OCI-LY1 (cell line): ENCODE data around the gene NSRP1.
"Not testable (repeated sequence)": the region's sequence is repeated elsewhere in the genome, so short reads cannot be mapped to it uniquely, and the experiment has no call there.

Source experiments
- H2AFZ ChIP-seq: fragments of 200-600 bp; sonication (generic), shearing (Covaris generic); 2 replicates; pipeline ENCODE4 v1.6.0; 2014; ENCODE audit warnings: antibody characterized with exemption, mild to moderate bottlenecking, low read length
- H3F3A ChIP-seq: fragments of 200-600 bp; sonication (generic), shearing (Covaris generic); 2 replicates; pipeline ENCODE4 v1.6.0; 2014; ENCODE audit warnings: mild to moderate bottlenecking, antibody characterized with exemption, low read length, moderate library complexity; ENCODE audit not compliant: insufficient read depth
- H3K27ac ChIP-seq: fragments of 200-600 bp; sonication (generic); 2 replicates; pipeline ENCODE4 v1.5.1; 2014; ENCODE audit warnings: low read length, mixed run types, mild to moderate bottlenecking, low read depth; ENCODE audit not compliant: poor library complexity, severe bottlenecking
- H3K27me3 ChIP-seq: fragments of 200-600 bp; sonication (generic); 2 replicates; pipeline ENCODE4 v1.6.0; 2014; ENCODE audit warnings: antibody characterized with exemption, mild to moderate bottlenecking, low read length, moderate library complexity; ENCODE audit not compliant: insufficient read depth
- H3K36me3 ChIP-seq: fragments of 200-600 bp; sonication (generic); 2 replicates; pipeline ENCODE4 v1.6.1; 2014; ENCODE audit warnings: mild to moderate bottlenecking, antibody characterized with exemption, low read length, moderate library complexity, mixed read lengths; ENCODE audit not compliant: insufficient read depth
- H3K4me1 ChIP-seq: fragments of 200-600 bp; sonication (generic); 2 replicates; pipeline ENCODE4 v1.5.1; 2014; ENCODE audit warnings: mild to moderate bottlenecking, low read length, moderate library complexity; ENCODE audit not compliant: insufficient read depth, severe bottlenecking
- H3K4me2 ChIP-seq: fragments of 200-600 bp; sonication (generic), shearing (Covaris generic); 2 replicates; pipeline ENCODE4 v1.6.1; 2014; ENCODE audit warnings: low read length
- H3K4me3 ChIP-seq: fragments of 200-600 bp; sonication (generic); 2 replicates; pipeline ENCODE4 v1.5.1; 2014; ENCODE audit warnings: low read length, low read depth, mild to moderate bottlenecking, mixed read lengths; ENCODE audit not compliant: poor library complexity, severe bottlenecking
- H3K79me2 ChIP-seq: fragments of 200-600 bp; shearing (Covaris generic); 2 replicates; pipeline ENCODE4 v1.6.1; 2016; ENCODE audit warnings: mixed run types, low read length, mixed read lengths; ENCODE audit not compliant: insufficient read depth
- H3K9ac ChIP-seq: fragments of 200-600 bp; sonication (generic), shearing (Covaris generic); 2 replicates; pipeline ENCODE4 v1.6.1; 2014; ENCODE audit warnings: mild to moderate bottlenecking, low read length, mixed read lengths
- H3K9me2 ChIP-seq: fragments of 200-600 bp; sonication (generic), shearing (Covaris generic); 2 replicates; pipeline ENCODE4 v1.6.1; 2014; ENCODE audit warnings: low read depth, mild to moderate bottlenecking, low read length, mixed read lengths
- H3K9me3 ChIP-seq: fragments of 200-600 bp; shearing (Covaris generic); 2 replicates; pipeline ENCODE4 v1.6.1; 2014; ENCODE audit warnings: low read length, mixed read lengths
- H4K20me1 ChIP-seq: fragments of 200-600 bp; sonication (generic), shearing (Covaris generic); 2 replicates; pipeline ENCODE4 v1.6.0; 2016; ENCODE audit warnings: mild to moderate bottlenecking, low read length; ENCODE audit not compliant: insufficient read depth
- EZH2 ChIP-seq: fragments of 200-600 bp; sonication (generic), shearing (Covaris generic); IDR thresholded peaks from 2 replicates; pipeline ENCODE4 v1.8.0; 2017; ENCODE audit warnings: borderline replicate concordance, mixed run types, mild to moderate bottlenecking, antibody characterized with exemption, low read length, moderate library complexity, mixed read lengths
- TF ChIP-seq, protein P1 (sequence below): fragments of 200-600 bp; sonication (generic), shearing (Covaris generic); IDR thresholded peaks from 2 replicates; pipeline ENCODE4 v1.5.1; 2017; ENCODE audit warnings: mild to moderate bottlenecking, antibody characterized with exemption, low read length, moderate library complexity, mixed read lengths

Gene NSRP1

GRCh38 chr17:30229012-30229411 is 112.4 kb downstream of the NSRP1 start:
- Histone ChIP-seq H3K27ac (no peak overlapping the region), H3K9me2 (no peaks in the 10 kb centered on the region), H3K4me2 (no peak overlapping the region), H3K36me3 (no peaks in the 10 kb centered on the region), H3K4me3 (no peak overlapping the region), H2AFZ (no peak overlapping the region), H3K9me3 (no peaks in the 10 kb centered on the region), H3K27me3 (no peaks in the 10 kb centered on the region; the same call in 1 of the 2 replicates), H3K79me2 (no peaks in the 10 kb centered on the region), H3K9ac (no peak overlapping the region), H3F3A (no peaks in the 10 kb centered on the region), H3K4me1 (peaks cover 5% of the 10 kb centered on the region), H4K20me1 (no peaks in the 10 kb centered on the region)
- TF ChIP-seq EZH2, result no peak

DNA sequence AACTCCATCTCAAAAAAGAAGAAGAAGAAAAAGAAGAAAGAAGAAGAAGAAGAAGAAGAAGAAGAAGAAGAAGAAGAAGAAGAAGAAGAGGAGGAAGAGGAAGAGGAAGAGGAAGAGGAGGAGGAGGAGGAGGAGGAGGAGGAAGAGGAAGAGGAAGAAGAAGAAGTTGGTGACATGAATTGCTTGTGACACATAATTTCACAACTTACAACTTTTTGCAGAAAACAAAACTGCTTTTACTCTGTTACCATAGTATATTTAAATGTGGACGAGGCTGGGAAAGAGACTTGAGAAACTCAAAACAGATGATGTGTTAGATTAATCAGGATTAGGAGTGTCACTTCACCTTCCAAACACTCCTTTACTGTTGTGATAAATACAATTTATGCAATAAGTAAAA is 113.4 kb downstream of the NSRP1 start:
- not testable (repeated sequence) for H3K36me3 ChIP-seq, H3K4me2 ChIP-seq, H3K9me2 ChIP-seq, H3K79me2 ChIP-seq, H3K27ac ChIP-seq, H3K9ac ChIP-seq, H3K9me3 ChIP-seq, H3K27me3 ChIP-seq, H3K4me1 ChIP-seq, H3F3A ChIP-seq, H2AFZ ChIP-seq, H3K4me3 ChIP-seq, H4K20me1 ChIP-seq

- Histone ChIP-seq H3K9me2 (no peaks in the 10 kb centered on the region), H3K27me3 (peaks cover 1% of the 10 kb centered on the region; the same call in 1 of the 2 replicates), H2AFZ (no peak overlapping the region), H3K27ac (no peak overlapping the region), H3K4me3 (no peak overlapping the region), H3K36me3 (no peaks in the 10 kb centered on the region), H3F3A (no peaks in the 10 kb centered on the region), H3K9ac (no peak overlapping the region), H3K4me2 (no peak overlapping the region), H4K20me1 (no peaks in the 10 kb centered on the region), H3K9me3 (no peaks in the 10 kb centered on the region), H3K79me2 (no peaks in the 10 kb centered on the region), H3K4me1 (peaks cover 5% of the 10 kb centered on the region)
- TF ChIP-seq EZH2, result no peak
- TF ChIP-seq, protein P1, sequence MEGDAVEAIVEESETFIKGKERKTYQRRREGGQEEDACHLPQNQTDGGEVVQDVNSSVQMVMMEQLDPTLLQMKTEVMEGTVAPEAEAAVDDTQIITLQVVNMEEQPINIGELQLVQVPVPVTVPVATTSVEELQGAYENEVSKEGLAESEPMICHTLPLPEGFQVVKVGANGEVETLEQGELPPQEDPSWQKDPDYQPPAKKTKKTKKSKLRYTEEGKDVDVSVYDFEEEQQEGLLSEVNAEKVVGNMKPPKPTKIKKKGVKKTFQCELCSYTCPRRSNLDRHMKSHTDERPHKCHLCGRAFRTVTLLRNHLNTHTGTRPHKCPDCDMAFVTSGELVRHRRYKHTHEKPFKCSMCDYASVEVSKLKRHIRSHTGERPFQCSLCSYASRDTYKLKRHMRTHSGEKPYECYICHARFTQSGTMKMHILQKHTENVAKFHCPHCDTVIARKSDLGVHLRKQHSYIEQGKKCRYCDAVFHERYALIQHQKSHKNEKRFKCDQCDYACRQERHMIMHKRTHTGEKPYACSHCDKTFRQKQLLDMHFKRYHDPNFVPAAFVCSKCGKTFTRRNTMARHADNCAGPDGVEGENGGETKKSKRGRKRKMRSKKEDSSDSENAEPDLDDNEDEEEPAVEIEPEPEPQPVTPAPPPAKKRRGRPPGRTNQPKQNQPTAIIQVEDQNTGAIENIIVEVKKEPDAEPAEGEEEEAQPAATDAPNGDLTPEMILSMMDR, result no peak
Measured at GRCh38 chr17:30230596-30231125, 114.0 kb downstream of the NSRP1 start.

DNA sequence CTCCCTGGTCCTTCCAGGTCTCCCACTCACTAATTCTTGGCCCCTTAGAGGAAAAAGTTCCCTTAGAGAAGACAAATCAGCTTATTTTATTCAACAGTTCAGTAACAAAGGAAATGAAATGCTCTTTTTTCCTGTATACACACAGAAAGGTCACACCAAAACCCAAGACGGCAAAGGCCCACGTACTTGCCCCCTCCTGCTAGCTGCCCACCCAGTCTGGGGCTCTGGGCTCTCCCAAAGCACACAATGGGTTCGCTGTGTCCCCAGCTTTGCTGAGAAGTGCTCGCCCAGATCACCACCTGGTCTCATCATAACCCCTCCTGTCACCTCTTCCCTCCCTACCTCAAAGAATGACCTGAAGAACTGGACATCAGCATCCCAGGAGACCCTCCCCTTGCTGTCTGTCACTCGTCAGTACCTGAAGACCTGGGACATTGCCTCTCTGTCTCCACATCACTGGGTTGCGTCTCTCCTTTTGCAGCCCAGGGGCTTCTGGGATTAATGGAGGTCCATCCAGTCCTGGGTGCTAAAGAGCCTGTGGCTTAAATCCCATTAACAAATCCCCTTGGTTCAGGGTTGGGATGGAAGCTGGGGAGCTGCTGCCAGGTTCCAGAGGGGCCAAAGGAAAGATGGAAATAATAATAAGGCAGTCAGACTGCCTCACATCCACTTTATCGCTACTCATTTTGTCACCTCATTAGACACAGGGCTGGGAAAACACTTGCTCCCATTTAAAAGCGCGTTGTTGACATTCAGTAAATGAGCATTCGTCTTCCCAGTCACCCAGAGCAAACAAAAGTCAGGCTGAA is 115.6 kb downstream of the NSRP1 start:
- no peak overlapping the region for H3K4me2 ChIP-seq
- H3K36me3 ChIP-seq, result no peaks in the 10 kb centered on the region
- H3K4me3 ChIP-seq, result no peak overlapping the region
- H2AFZ ChIP-seq, result no peak overlapping the region
- no peaks in the 10 kb centered on the region for H4K20me1 ChIP-seq
- peaks cover 5% of the 10 kb centered on the region for H3K4me1 ChIP-seq
- no peak for TF ChIP-seq EZH2
- TF ChIP-seq, protein P1, result no peak
- H3K79me2 ChIP-seq, result no peaks in the 10 kb centered on the region
- no peak overlapping the region for H3K9ac ChIP-seq
- no peak overlapping the region for H3K27ac ChIP-seq
- no peaks in the 10 kb centered on the region for H3K9me3 ChIP-seq
- no peaks in the 10 kb centered on the region for H3K9me2 ChIP-seq
- H3K27me3 ChIP-seq, result peaks cover 6% of the 10 kb centered on the region; the same call in 1 of the 2 replicates
- no peaks in the 10 kb centered on the region for H3F3A ChIP-seq
